GM23248 (cell line): Measurements from ENCODE around the gene FMN2. TPM values are rescaled to one million over a fixed set of nuclear protein-coding genes. Genes with fewer than 3 reads are reported as not detected.
A peak's percentile ranks its signal among the peaks of the same experiment; 100 is the strongest.

ENCODE experiments used
- DNase-seq: peaks from one replicate; pipeline ENCODE4 v3.0.0-alpha.2; 2015
- H2AFZ ChIP-seq: fragments of 200-600 bp; sonication (generic); 2 replicates; pipeline ENCODE4 v1.6.1; 2016; ENCODE audit warnings: antibody characterized with exemption
- H3F3A ChIP-seq: fragments of 200-600 bp; sonication (generic); 2 replicates; pipeline ENCODE4 v1.6.1; 2016; ENCODE audit warnings: mild to moderate bottlenecking, antibody characterized with exemption, mixed run types; ENCODE audit not compliant: insufficient read depth
- H3K27ac ChIP-seq: fragments of 200-600 bp; sonication (generic); 2 replicates; pipeline ENCODE4 v1.5.1; 2016; ENCODE audit warnings: mild to moderate bottlenecking
- H3K27me3 ChIP-seq: fragments of 200-600 bp; sonication (generic); replicated peaks from 2 replicates; pipeline ENCODE4 v1.6.1; 2016; ENCODE audit warnings: mild to moderate bottlenecking; ENCODE audit not compliant: insufficient read depth
- H3K36me3 ChIP-seq: fragments of 200-600 bp; sonication (generic); 2 replicates; pipeline ENCODE4 v1.6.1; 2016; ENCODE audit warnings: low read depth, mild to moderate bottlenecking
- H3K4me1 ChIP-seq: fragments of 200-600 bp; sonication (generic); 2 replicates; pipeline ENCODE4 v1.6.1; 2016; ENCODE audit warnings: mild to moderate bottlenecking; ENCODE audit not compliant: insufficient read depth
- H3K4me2 ChIP-seq: fragments of 200-600 bp; sonication (generic); one replicate; pipeline ENCODE4 v1.6.1; 2016; ENCODE audit warnings: mild to moderate bottlenecking; ENCODE audit not compliant: unreplicated experiment
- H3K4me3 ChIP-seq: fragments of 200-600 bp; sonication (generic); 2 replicates; pipeline ENCODE4 v1.5.1; 2016; ENCODE audit warnings: mild to moderate bottlenecking
- H3K79me2 ChIP-seq: fragments of 200-600 bp; sonication (generic); 2 replicates; pipeline ENCODE4 v1.6.1; 2016; ENCODE audit warnings: mild to moderate bottlenecking; ENCODE audit not compliant: insufficient read depth
- H3K9ac ChIP-seq: fragments of 200-600 bp; sonication (generic); 2 replicates; pipeline ENCODE4 v1.6.1; 2016; ENCODE audit warnings: mild to moderate bottlenecking
- H3K9me2 ChIP-seq: fragments of 200-600 bp; sonication (generic); 2 replicates; pipeline ENCODE4 v1.6.1; 2016; ENCODE audit warnings: mixed run types, mild to moderate bottlenecking, moderate library complexity; ENCODE audit not compliant: insufficient read depth
- H3K9me3 ChIP-seq: fragments of 200-600 bp; sonication (generic); one replicate; pipeline ENCODE4 v1.6.1; 2017; ENCODE audit warnings: low read depth
- H4K20me1 ChIP-seq: fragments of 200-600 bp; sonication (generic); 2 replicates; pipeline ENCODE4 v1.6.0; 2016; ENCODE audit not compliant: insufficient read depth
- EZH2 ChIP-seq: fragments of 200-600 bp; sonication (generic); IDR thresholded peaks from 2 replicates; pipeline ENCODE4 v1.6.1; 2018; ENCODE audit warnings: antibody characterized with exemption, mild to moderate bottlenecking; ENCODE audit not compliant: insufficient read depth, poor library complexity, severe bottlenecking
- EZH2phosphoT487 ChIP-seq: fragments of 200-600 bp; sonication (generic); IDR thresholded peaks from 2 replicates; pipeline ENCODE4 v1.6.1; 2018; ENCODE audit warnings: antibody characterized with exemption, moderate library complexity, mild to moderate bottlenecking, low read depth; ENCODE audit not compliant: insufficient read depth
- WGBS, 2 experiments: methylation state at CpG; one replicate each; pipeline ENCODE4 v1.1.6; 2015 to 2017; ENCODE audit warnings: low lambda C conversion rate in 2 of 2, low coverage in 1 of 2; ENCODE audit errors: missing lambda C conversion rate in 2 of 2; 5-methylcytosine and 5-hydroxymethylcytosine counted together
- in situ Hi-C: fragments of 300-500 bp; cut with MboI; formaldehyde crosslinking; loops from 2 replicates; pipeline ENCODE4 v1.15.0; 2020
- polyA plus RNA-seq: library from polyadenylated mRNA; unstranded; fragments of >200 nt; fragmentation: Nextera tagmentation; extraction: Ambion mirVana; gene quantifications from 2 replicates; pipeline ENCODE4 v1.2.1, GENCODE V29; 2016
- total RNA-seq: library from RNA; depleted of rRNA; stranded (reverse); fragments of >200 nt; shearing (Covaris generic); gene quantifications from 2 replicates; pipeline ENCODE4 v1.2.3, GENCODE V29; 2014

FMN2 gene
- total and polyA plus RNA-seq, 2 experiments from 2014 or later = 78.2 to 114 TPM

DNA sequence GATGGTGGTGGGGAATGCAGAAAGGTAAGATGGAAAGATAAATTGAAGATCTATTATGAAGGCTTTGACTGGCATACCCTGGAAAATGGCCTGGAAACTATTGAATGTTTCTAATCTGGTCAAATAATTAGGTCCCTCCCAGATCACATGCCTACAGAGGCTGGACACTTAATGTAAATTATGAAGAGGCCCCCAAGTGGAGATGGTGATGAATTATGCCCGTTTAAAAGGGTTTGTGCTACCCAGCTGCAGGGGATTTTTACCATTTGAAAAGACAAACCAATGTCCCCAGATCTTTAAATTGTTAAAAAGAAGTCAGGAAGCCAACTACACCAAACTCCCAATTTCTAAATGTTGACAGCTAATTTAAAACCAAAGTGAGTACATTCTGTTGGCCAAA is 35.7 kb upstream of the FMN2 start:
- TF ChIP-seq EZH2phosphoT487 (no peak), EZH2 (no peak)
- 81 to 92% methylated on average over 1 of the region's 1 CpG for WGBS, 2 experiments
- in situ Hi-C loops = no loop called here
- Histone ChIP-seq H3K4me1 (no peaks in the 10 kb centered on the region), H3K9me3 (no peaks in the 10 kb centered on the region), H3K36me3 (no peaks in the 10 kb centered on the region), H2AFZ (peak overlapping the region; percentile 19; the same call in 1 of the 2 replicates), H3K9ac (no peak overlapping the region), H3K27me3 (no peaks in the 10 kb centered on the region), H3K79me2 (no peaks in the 10 kb centered on the region), H4K20me1 (0 out of 2 replicates have a peak, but pooled peaks cover 3% of the 10 kb centered on the region), H3F3A (no peaks in the 10 kb centered on the region), H3K4me3 (no peak overlapping the region), H3K4me2 (no peak overlapping the region), H3K9me2 (no peaks in the 10 kb centered on the region), H3K27ac (no peak overlapping the region)
- no peak for DNase-seq

DNA sequence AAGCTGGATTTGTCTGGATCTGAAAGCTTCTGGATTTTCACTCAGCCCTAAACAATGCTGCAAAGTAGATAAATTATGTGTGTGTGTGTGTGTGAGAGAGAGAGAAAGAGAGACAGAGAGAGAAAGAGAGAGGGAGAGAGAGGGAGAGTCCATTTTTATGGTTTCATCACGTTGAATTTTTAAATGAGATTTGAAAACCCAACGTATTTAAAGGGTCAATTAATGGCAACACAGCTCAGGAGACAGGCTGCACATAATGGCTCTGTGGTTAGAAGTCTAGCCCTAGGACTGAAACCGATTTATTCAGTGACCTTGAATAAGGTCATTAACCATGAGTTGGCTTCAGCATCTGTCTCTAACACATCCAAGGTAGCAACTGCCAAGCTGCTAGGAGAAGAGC is 35.3 kb upstream of the FMN2 start:
- Histone ChIP-seq H3K27ac (no peak overlapping the region), H3K9me2 (no peaks in the 10 kb centered on the region), H3K36me3 (no peaks in the 10 kb centered on the region), H3K4me1 (no peaks in the 10 kb centered on the region), H3K4me3 (no peak overlapping the region), H3K4me2 (no peak overlapping the region), H3K27me3 (no peaks in the 10 kb centered on the region), H3F3A (no peaks in the 10 kb centered on the region), H3K79me2 (no peaks in the 10 kb centered on the region), H3K9me3 (no peaks in the 10 kb centered on the region), H4K20me1 (0 out of 2 replicates have a peak, but pooled peaks cover 3% of the 10 kb centered on the region), H3K9ac (no peak overlapping the region), H2AFZ (peak overlapping the region; percentile 19; the same call in 1 of the 2 replicates)
- WGBS, 2 experiments = 6 to 11% methylated on average over 3 of the region's 3 CpGs
- no peak for TF ChIP-seq EZH2phosphoT487
- no peak for TF ChIP-seq EZH2
- DNase-seq = no peak
- in situ Hi-C loops = no loop called here

DNA sequence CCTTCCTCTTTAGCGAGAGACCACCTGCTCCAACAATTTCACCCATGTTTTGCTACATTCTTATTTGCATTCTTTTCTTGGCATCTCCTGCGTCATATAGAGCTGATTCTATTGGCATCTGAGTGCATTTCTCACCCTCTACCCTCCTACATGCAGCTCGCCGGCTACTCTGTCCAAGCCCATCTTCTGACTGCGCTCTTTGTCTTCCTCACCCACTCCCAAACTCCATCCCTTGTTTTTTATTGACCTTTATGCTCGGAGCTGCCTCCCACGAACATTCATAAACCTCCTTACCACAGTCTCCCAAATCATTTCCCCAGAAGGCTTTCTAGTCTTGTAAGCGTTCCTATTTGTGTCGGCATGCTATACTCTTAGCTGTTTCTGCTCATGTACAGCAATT is 33.6 kb upstream of the FMN2 start:
- Histone ChIP-seq H3K9me3 (no peaks in the 10 kb centered on the region), H3K4me3 (no peak overlapping the region), H3K9ac (no peak overlapping the region), H3K36me3 (no peaks in the 10 kb centered on the region), H3K4me1 (no peaks in the 10 kb centered on the region), H3K79me2 (no peaks in the 10 kb centered on the region), H4K20me1 (0 out of 2 replicates have a peak, but pooled peaks cover 3% of the 10 kb centered on the region), H3K27ac (no peak overlapping the region), H3K9me2 (no peaks in the 10 kb centered on the region), H3F3A (no peaks in the 10 kb centered on the region), H2AFZ (no peak overlapping the region), H3K27me3 (no peaks in the 10 kb centered on the region), H3K4me2 (no peak overlapping the region)
- no peak for DNase-seq
- in situ Hi-C loops = no loop called here
- WGBS, 2 experiments = 77 to 83% methylated on average over 9 of the region's 9 CpGs
- TF ChIP-seq EZH2phosphoT487 (no peak), EZH2 (no peak)

DNA sequence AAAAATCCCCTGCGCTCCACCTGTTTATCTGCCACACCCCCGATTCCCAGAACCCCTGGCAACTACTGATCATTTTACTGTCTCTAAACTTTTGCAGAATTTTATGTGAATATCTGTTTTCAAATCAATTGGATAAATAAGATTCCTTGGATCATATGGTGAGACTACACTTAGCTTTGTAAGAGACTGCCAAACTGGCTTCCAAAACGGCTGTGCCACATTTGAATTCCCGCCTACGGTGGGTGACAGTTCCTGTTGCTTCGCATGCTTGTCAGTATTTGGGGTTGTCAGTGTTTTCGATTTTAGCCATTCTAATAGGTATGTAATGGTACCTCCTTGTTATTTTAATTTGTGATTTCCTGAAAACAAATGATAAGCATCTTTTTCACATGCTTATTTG is 22.7 kb upstream of the FMN2 start:
- H3K9me2 ChIP-seq = no peaks in the 10 kb centered on the region
- no peak overlapping the region for H3K4me2 ChIP-seq
- no peak overlapping the region for H3K9ac ChIP-seq
- no peaks in the 10 kb centered on the region for H3K4me1 ChIP-seq
- no peak overlapping the region for H2AFZ ChIP-seq
- TF ChIP-seq EZH2phosphoT487 (no peak), EZH2 (no peak)
- H3K79me2 ChIP-seq = no peaks in the 10 kb centered on the region
- H3K4me3 ChIP-seq = no peak overlapping the region
- no peaks in the 10 kb centered on the region for H3K9me3 ChIP-seq
- in situ Hi-C loops = no loop called here
- no peaks in the 10 kb centered on the region for H3F3A ChIP-seq
- H3K27me3 ChIP-seq = no peaks in the 10 kb centered on the region
- no peaks in the 10 kb centered on the region for H4K20me1 ChIP-seq
- DNase-seq = no peak
- no peak overlapping the region for H3K27ac ChIP-seq
- H3K36me3 ChIP-seq = no peaks in the 10 kb centered on the region
- WGBS, 2 experiments = 82 to 87% methylated on average over 7 of the region's 7 CpGs

DNA sequence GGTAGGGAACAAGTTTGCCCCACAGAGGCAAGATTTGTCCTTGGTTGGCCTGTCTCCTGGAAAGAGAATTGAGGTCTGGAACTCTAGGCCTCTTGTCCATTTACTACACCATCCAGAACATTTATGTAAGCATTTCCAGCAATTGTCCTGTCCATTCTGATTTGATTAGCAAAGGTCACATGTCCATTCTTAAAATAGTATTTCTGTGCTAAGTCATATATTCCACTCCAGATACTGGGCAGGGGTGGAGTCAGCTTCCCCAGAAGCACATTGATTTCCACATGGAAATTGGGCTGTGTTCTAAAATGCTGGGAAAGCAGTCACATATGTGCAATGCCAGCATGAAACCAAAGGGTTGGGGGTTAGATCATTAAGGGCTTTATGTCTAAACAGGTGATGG is 21.5 kb upstream of the FMN2 start:
- Histone ChIP-seq H3K79me2 (no peaks in the 10 kb centered on the region), H3F3A (no peaks in the 10 kb centered on the region), H3K27me3 (no peaks in the 10 kb centered on the region), H3K27ac (no peak overlapping the region), H3K9me3 (no peaks in the 10 kb centered on the region), H3K4me2 (no peak overlapping the region), H2AFZ (no peak overlapping the region), H3K9ac (no peak overlapping the region), H3K36me3 (no peaks in the 10 kb centered on the region), H3K9me2 (no peaks in the 10 kb centered on the region), H3K4me3 (no peak overlapping the region), H4K20me1 (no peaks in the 10 kb centered on the region), H3K4me1 (no peaks in the 10 kb centered on the region)
- in situ Hi-C loops = no loop called here
- TF ChIP-seq EZH2 (no peak), EZH2phosphoT487 (no peak)
- peak; percentile 22 for DNase-seq
